Loucy (cell line): ENCODE measurements around the gene CDH13.

Source experiments
- H2AFZ ChIP-seq: fragments of 200-600 bp; sonication (generic); 2 replicates; pipeline ENCODE4 v1.6.0; 2016; ENCODE audit warnings: antibody characterized with exemption, mild to moderate bottlenecking, low read length, moderate library complexity
- H3F3A ChIP-seq: fragments of 200-600 bp; 2 replicates; pipeline ENCODE4 v1.6.0; 2016; ENCODE audit warnings: antibody characterized with exemption, low read depth, mild to moderate bottlenecking
- H3K27me3 ChIP-seq: fragments of 200-600 bp; sonication (generic); 2 replicates; pipeline ENCODE4 v1.6.1; 2014; ENCODE audit warnings: low read length, mild to moderate bottlenecking; ENCODE audit not compliant: insufficient read depth, poor library complexity, severe bottlenecking
- H3K36me3 ChIP-seq: fragments of 200-600 bp; sonication (generic); 2 replicates; pipeline ENCODE4 v1.6.1; 2016; ENCODE audit warnings: low read length; ENCODE audit not compliant: insufficient read depth
- H3K4me1 ChIP-seq: fragments of 200-600 bp; sonication (generic); 2 replicates; pipeline ENCODE4 v1.5.1; 2014; ENCODE audit warnings: low read length, mild to moderate bottlenecking; ENCODE audit not compliant: insufficient read depth, poor library complexity, severe bottlenecking
- H3K4me2 ChIP-seq: fragments of 200-600 bp; sonication (generic); 2 replicates; pipeline ENCODE4 v1.6.0; 2014; ENCODE audit warnings: antibody characterized with exemption, low read length, low read depth, mild to moderate bottlenecking; ENCODE audit not compliant: poor library complexity, severe bottlenecking
- H3K4me3 ChIP-seq: fragments of 200-600 bp; sonication (generic); 2 replicates; pipeline ENCODE4 v1.5.1; 2014; ENCODE audit warnings: low read length, mild to moderate bottlenecking, mixed read lengths; ENCODE audit not compliant: poor library complexity, severe bottlenecking
- H3K79me2 ChIP-seq: fragments of 200-600 bp; sonication (generic); 2 replicates; pipeline ENCODE4 v1.6.1; 2014; ENCODE audit warnings: low read length; ENCODE audit not compliant: insufficient read depth
- H3K9ac ChIP-seq: fragments of 200-600 bp; sonication (generic); 2 replicates; pipeline ENCODE4 v1.6.0; 2014; ENCODE audit warnings: mild to moderate bottlenecking, low read depth, low read length, moderate library complexity; ENCODE audit not compliant: poor library complexity, severe bottlenecking
- H3K9me2 ChIP-seq: fragments of 200-600 bp; sonication (generic); replicated peaks from 2 replicates; pipeline ENCODE4 v1.6.1; 2016; ENCODE audit warnings: low read depth, low read length, mixed read lengths
- H3K9me3 ChIP-seq: fragments of 200-600 bp; sonication (generic); 2 replicates; pipeline ENCODE4 v1.6.1; 2014; ENCODE audit warnings: mild to moderate bottlenecking, antibody characterized with exemption, low read length, low read depth; ENCODE audit not compliant: insufficient read depth
- H4K20me1 ChIP-seq: fragments of 200-600 bp; sonication (generic); 2 replicates; pipeline ENCODE4 v1.6.0; 2014; ENCODE audit warnings: antibody characterized with exemption, low read length, mild to moderate bottlenecking; ENCODE audit not compliant: insufficient read depth, poor library complexity, severe bottlenecking
- EZH2phosphoT487 ChIP-seq: fragments of 200-600 bp; IDR thresholded peaks from 2 replicates; pipeline ENCODE4 v1.6.1; 2018; ENCODE audit warnings: antibody characterized with exemption, mild to moderate bottlenecking, moderate library complexity, borderline replicate concordance
- TF ChIP-seq, protein P1 (sequence below): fragments of 200-600 bp; sonication (generic); conservative IDR thresholded peaks from 2 replicates; pipeline ENCODE4 v1.5.1; 2014; ENCODE audit warnings: mild to moderate bottlenecking, antibody characterized with exemption, low read length

Gene CDH13

DNA sequence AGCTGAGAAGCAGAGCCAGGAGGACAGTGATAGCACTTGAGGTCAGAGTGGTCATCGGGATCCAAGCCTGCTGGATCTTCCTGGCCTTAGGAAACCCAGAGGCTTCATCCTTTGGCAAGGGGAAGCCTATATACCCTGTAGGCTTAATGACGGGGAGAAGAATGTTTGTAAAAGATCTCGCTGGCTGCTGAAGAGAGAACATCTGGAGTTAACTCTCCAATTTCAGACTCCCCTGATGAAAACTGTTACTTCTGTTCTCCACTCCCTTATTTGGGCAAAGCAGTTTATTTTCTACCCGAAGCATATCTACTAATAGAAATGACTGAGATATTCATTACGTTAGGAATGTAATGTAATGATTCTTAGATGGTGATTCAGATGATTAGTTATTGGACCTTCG is 487.0 kb downstream of the CDH13 start:
- no peaks in the 10 kb centered on the region for H4K20me1 ChIP-seq
- TF ChIP-seq, protein P1, sequence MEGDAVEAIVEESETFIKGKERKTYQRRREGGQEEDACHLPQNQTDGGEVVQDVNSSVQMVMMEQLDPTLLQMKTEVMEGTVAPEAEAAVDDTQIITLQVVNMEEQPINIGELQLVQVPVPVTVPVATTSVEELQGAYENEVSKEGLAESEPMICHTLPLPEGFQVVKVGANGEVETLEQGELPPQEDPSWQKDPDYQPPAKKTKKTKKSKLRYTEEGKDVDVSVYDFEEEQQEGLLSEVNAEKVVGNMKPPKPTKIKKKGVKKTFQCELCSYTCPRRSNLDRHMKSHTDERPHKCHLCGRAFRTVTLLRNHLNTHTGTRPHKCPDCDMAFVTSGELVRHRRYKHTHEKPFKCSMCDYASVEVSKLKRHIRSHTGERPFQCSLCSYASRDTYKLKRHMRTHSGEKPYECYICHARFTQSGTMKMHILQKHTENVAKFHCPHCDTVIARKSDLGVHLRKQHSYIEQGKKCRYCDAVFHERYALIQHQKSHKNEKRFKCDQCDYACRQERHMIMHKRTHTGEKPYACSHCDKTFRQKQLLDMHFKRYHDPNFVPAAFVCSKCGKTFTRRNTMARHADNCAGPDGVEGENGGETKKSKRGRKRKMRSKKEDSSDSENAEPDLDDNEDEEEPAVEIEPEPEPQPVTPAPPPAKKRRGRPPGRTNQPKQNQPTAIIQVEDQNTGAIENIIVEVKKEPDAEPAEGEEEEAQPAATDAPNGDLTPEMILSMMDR = no peak
- no peak for TF ChIP-seq EZH2phosphoT487
- no peaks in the 10 kb centered on the region for H3K9me3 ChIP-seq
- no peaks in the 10 kb centered on the region for H3K36me3 ChIP-seq
- no peak overlapping the region for H3K4me3 ChIP-seq
- no peak overlapping the region for H2AFZ ChIP-seq
- H3F3A ChIP-seq = no peaks in the 10 kb centered on the region
- no peaks in the 10 kb centered on the region for H3K79me2 ChIP-seq
- no peaks in the 10 kb centered on the region for H3K4me1 ChIP-seq
- no peaks in the 10 kb centered on the region for H3K9me2 ChIP-seq
- no peak overlapping the region for H3K9ac ChIP-seq
- H3K27me3 ChIP-seq = no peaks in the 10 kb centered on the region
- no peak overlapping the region for H3K4me2 ChIP-seq

GRCh38 chr16:83115491-83116232 is 488.9 kb downstream of the CDH13 start:
- Histone ChIP-seq H3K27me3 (no peaks in the 10 kb centered on the region), H3K79me2 (no peaks in the 10 kb centered on the region), H3K4me1 (no peaks in the 10 kb centered on the region), H3F3A (no peaks in the 10 kb centered on the region), H3K4me3 (no peak overlapping the region), H3K9ac (no peak overlapping the region), H4K20me1 (no peaks in the 10 kb centered on the region), H3K36me3 (no peaks in the 10 kb centered on the region), H3K9me3 (no peaks in the 10 kb centered on the region), H2AFZ (no peak overlapping the region), H3K4me2 (no peak overlapping the region), H3K9me2 (no peaks in the 10 kb centered on the region)
- TF ChIP-seq EZH2phosphoT487 = no peak

DNA sequence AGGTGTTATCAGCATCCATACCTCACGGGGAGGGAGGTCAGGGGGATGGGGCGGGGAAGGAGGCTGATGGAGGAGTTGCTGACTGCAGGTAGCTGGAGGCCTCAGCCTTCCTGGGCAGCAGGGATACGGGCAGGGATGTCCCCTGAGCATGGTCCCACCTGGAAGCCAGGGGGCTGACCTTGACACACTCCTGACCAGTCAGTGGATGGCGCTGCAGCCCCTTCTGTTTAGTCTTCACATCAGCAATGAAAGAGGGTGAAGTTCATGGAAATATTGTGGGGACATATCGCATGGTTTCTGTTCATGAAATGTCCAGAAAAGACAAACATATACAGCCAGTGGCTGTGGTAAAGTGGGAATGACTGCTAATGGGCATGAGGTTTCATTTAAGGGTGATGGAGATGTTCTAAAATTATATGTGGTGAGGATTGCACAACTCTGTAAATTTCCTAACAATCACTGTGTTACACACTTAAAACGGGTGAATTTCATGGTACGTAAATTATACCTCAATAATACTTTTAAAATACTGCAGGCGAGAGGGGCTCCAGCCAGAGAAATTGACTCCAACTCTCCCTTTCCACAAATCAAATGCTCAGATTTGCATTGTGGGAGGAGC is 489.6 kb downstream of the CDH13 start:
- H3K36me3 ChIP-seq = no peaks in the 10 kb centered on the region
- no peaks in the 10 kb centered on the region for H4K20me1 ChIP-seq
- no peak overlapping the region for H3K9ac ChIP-seq
- H3K9me3 ChIP-seq = no peaks in the 10 kb centered on the region
- no peaks in the 10 kb centered on the region for H3K9me2 ChIP-seq
- no peaks in the 10 kb centered on the region for H3F3A ChIP-seq
- H3K27me3 ChIP-seq = no peaks in the 10 kb centered on the region
- H3K4me3 ChIP-seq = no peak overlapping the region
- no peak for TF ChIP-seq EZH2phosphoT487
- TF ChIP-seq, protein P1 = no peak
- no peak overlapping the region for H3K4me2 ChIP-seq
- H2AFZ ChIP-seq = no peak overlapping the region
- H3K79me2 ChIP-seq = no peaks in the 10 kb centered on the region
- no peaks in the 10 kb centered on the region for H3K4me1 ChIP-seq

DNA sequence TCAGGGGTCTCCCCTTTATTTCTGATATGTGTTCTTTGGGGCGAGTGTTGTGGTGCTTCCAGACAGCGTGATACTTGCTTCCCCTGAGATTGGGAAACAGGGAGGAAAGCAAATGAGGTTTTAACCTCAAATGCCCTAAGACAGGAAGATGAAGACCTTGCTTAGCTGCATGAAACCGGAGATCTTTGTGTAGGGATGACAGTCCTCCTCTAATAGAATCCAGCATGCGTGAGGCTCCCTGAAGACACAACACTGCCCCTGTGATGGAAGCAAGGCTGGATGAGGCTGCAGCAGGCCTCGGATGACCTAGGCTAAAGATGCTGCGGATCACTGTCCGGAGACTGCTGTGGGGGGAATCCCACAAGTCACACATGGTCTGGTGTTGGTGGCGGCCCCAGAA is 491.0 kb downstream of the CDH13 start:
- Histone ChIP-seq H3K4me2 (no peak overlapping the region), H3K27me3 (no peaks in the 10 kb centered on the region), H3K4me3 (no peak overlapping the region), H4K20me1 (no peaks in the 10 kb centered on the region), H3K9me3 (no peaks in the 10 kb centered on the region), H3K36me3 (no peaks in the 10 kb centered on the region), H3F3A (no peaks in the 10 kb centered on the region), H3K4me1 (no peaks in the 10 kb centered on the region), H3K9ac (no peak overlapping the region), H3K9me2 (no peaks in the 10 kb centered on the region), H2AFZ (no peak overlapping the region), H3K79me2 (no peaks in the 10 kb centered on the region)
- TF ChIP-seq, protein P1 = no peak
